GM23338 (cell line): Measurements from ENCODE around the gene RAD1. TPM values are rescaled to one million over a fixed set of nuclear protein-coding genes. Genes with fewer than 3 reads are reported as not detected.

Source experiments
- ATAC-seq: fragments of 200-7000 bp; cut with Tn5 transposase; 3 replicates; pipeline ENCODE4 v1.9.1; 2020
- DNase-seq: peaks from one replicate; pipeline ENCODE4 v3.0.0-alpha.2; 2015; ENCODE audit warnings: low spot score
- H2AFZ ChIP-seq: fragments of 200-600 bp; sonication (generic); 2 replicates; pipeline ENCODE4 v1.8.0; 2016; ENCODE audit warnings: antibody characterized with exemption, mild to moderate bottlenecking, moderate library complexity
- H3F3A ChIP-seq: fragments of 200-600 bp; sonication (generic); replicated peaks from 2 replicates; pipeline ENCODE4 v1.8.0; 2017; ENCODE audit warnings: antibody characterized with exemption, mixed run types, low read depth
- H3K27ac ChIP-seq: fragments of 200-600 bp; sonication (generic); 2 replicates; pipeline ENCODE4 v1.6.1; 2016; ENCODE audit warnings: low read depth
- H3K27me3 ChIP-seq: fragments of 200-600 bp; sonication (generic); 2 replicates; pipeline ENCODE4 v1.8.0; 2016; ENCODE audit warnings: mild to moderate bottlenecking, mixed run types, moderate library complexity; ENCODE audit not compliant: insufficient read depth
- H3K36me3 ChIP-seq: fragments of 200-600 bp; sonication (generic); 2 replicates; pipeline ENCODE4 v1.8.0; 2016; ENCODE audit warnings: mild to moderate bottlenecking; ENCODE audit not compliant: insufficient read depth
- H3K4me1 ChIP-seq: fragments of 200-600 bp; sonication (generic); 2 replicates; pipeline ENCODE4 v1.8.0; 2016; ENCODE audit warnings: mild to moderate bottlenecking, moderate library complexity; ENCODE audit not compliant: insufficient read depth
- H3K4me2 ChIP-seq: fragments of 200-600 bp; sonication (generic); 2 replicates; pipeline ENCODE4 v1.7.1; 2017; ENCODE audit warnings: mixed run types
- H3K4me3 ChIP-seq: fragments of 200-600 bp; sonication (generic); 2 replicates; pipeline ENCODE4 v1.6.1; 2016; ENCODE audit warnings: mixed run types
- H3K79me2 ChIP-seq: fragments of 200-600 bp; sonication (generic); replicated peaks from 2 replicates; pipeline ENCODE4 v1.8.0; 2017; ENCODE audit warnings: mild to moderate bottlenecking; ENCODE audit not compliant: insufficient read depth
- H3K9me2 ChIP-seq: fragments of 200-600 bp; sonication (generic); 2 replicates; pipeline ENCODE4 v1.8.0; 2017; ENCODE audit not compliant: insufficient read depth
- H4K20me1 ChIP-seq: fragments of 200-600 bp; sonication (generic); replicated peaks from 2 replicates; pipeline ENCODE4 v1.8.0; 2017; ENCODE audit warnings: mild to moderate bottlenecking; ENCODE audit not compliant: insufficient read depth
- H3K27ac Mint-ChIP-seq: 2 replicates; pipeline ENCODE4 v1.8.0; 2020; ENCODE audit warnings: inconsistent platforms, mild to moderate bottlenecking, moderate library complexity, mixed read lengths
- H3K27me3 Mint-ChIP-seq: 3 replicates; pipeline ENCODE4 v1.8.0; 2022; ENCODE audit warnings: low read depth, mild to moderate bottlenecking, moderate library complexity, mixed read lengths, inconsistent platforms; ENCODE audit not compliant: insufficient read depth, poor library complexity
- H3K36me3 Mint-ChIP-seq: 3 replicates; pipeline ENCODE4 v1.8.0; 2021; ENCODE audit warnings: low read depth, mild to moderate bottlenecking, inconsistent platforms, moderate library complexity, mixed read lengths
- H3K4me1 Mint-ChIP-seq: 3 replicates; pipeline ENCODE4 v1.8.0; 2020; ENCODE audit warnings: mild to moderate bottlenecking, inconsistent platforms, mixed read lengths
- H3K4me3 Mint-ChIP-seq: 3 replicates; pipeline ENCODE4 v1.8.0; 2021; ENCODE audit warnings: moderate library complexity, mild to moderate bottlenecking, inconsistent platforms, mixed read lengths
- H3K9me3 Mint-ChIP-seq: 3 replicates; pipeline ENCODE4 v1.8.0; 2020; ENCODE audit warnings: moderate library complexity, mild to moderate bottlenecking, inconsistent platforms, mixed read lengths
- CREB1 ChIP-seq: fragments of 250-450 bp; sonication (Bioruptor Pico); IDR thresholded peaks from 2 replicates; pipeline ENCODE4 v1.5.0; 2020; ENCODE audit warnings: low read depth, mild to moderate bottlenecking, moderate library complexity
- CTCF ChIP-seq, 2 experiments: fragments of 200-600 bp in 1 of 2; sonication (generic) in 1 of 2; conservative IDR thresholded peaks; 2 replicates each; pipeline versions ENCODE4 v1.5.1 to v1.6.1; 2016 to 2017; ENCODE audit warnings: antibody characterized with exemption in 2 of 2, low read depth in 2 of 2, mild to moderate bottlenecking in 2 of 2, moderate library complexity in 1 of 2
- ETS1 ChIP-seq: IDR thresholded peaks from 2 replicates; pipeline ENCODE4 v1.6.1; 2016; ENCODE audit warnings: antibody characterized with exemption
- EZH2 ChIP-seq: fragments of 200-600 bp; sonication (generic); IDR thresholded peaks from one replicate; pipeline ENCODE4 v1.8.0; 2017; ENCODE audit warnings: antibody characterized with exemption, mild to moderate bottlenecking, low read depth; ENCODE audit not compliant: unreplicated experiment
- EZH2phosphoT487 ChIP-seq: fragments of 200-600 bp; sonication (generic); IDR thresholded peaks from one replicate; pipeline ENCODE4 v1.8.1; 2018; ENCODE audit warnings: antibody characterized with exemption; ENCODE audit not compliant: unreplicated experiment
- JUNB ChIP-seq: IDR thresholded peaks from one replicate; pipeline ENCODE4 v1.6.1; 2016; ENCODE audit warnings: antibody characterized with exemption; ENCODE audit not compliant: unreplicated experiment
- NANOG ChIP-seq: IDR thresholded peaks from 2 replicates; pipeline ENCODE4 v1.6.1; 2016; ENCODE audit warnings: antibody characterized with exemption, borderline replicate concordance
- POLR2AphosphoS5 ChIP-seq: IDR thresholded peaks from 2 replicates; pipeline ENCODE4 v1.6.1; 2016; ENCODE audit warnings: antibody characterized with exemption, low read depth
- REST ChIP-seq: IDR thresholded peaks from one replicate; pipeline ENCODE4 v1.6.1; 2018; ENCODE audit warnings: antibody characterized with exemption; ENCODE audit not compliant: unreplicated experiment
- STAT1 ChIP-seq: IDR thresholded peaks from one replicate; pipeline ENCODE4 v1.6.1; 2016; ENCODE audit warnings: antibody characterized with exemption; ENCODE audit not compliant: unreplicated experiment
- ZNF114 ChIP-seq: fragments of 250-450 bp; sonication (Bioruptor Pico); IDR thresholded peaks from 2 replicates; pipeline ENCODE4 v1.5.0; 2020; ENCODE audit warnings: mild to moderate bottlenecking, moderate library complexity
- ZNF331 ChIP-seq: fragments of 250-450 bp; sonication (Bioruptor Pico); IDR thresholded peaks from 2 replicates; pipeline ENCODE4 v1.5.0; 2020; ENCODE audit warnings: low read depth, mild to moderate bottlenecking, moderate library complexity
- polyA plus RNA-seq: library from polyadenylated mRNA; unstranded; fragments of >200 nt; fragmentation: Nextera tagmentation; extraction: Ambion mirVana; gene quantifications from 2 replicates; pipeline ENCODE4 v1.2.1, GENCODE V29; 2016
- total RNA-seq: library from RNA; depleted of rRNA; stranded (reverse); fragments of >200 nt; shearing (Covaris generic); gene quantifications from 2 replicates; pipeline ENCODE4 v1.2.3, GENCODE V29; 2014

RAD1 gene
- total and polyA plus RNA-seq, 2 experiments from 2014 or later = 39.3 to 40.9 TPM

- peaks cover 27% of the 10 kb centered on the region for H3K36me3 Mint-ChIP-seq
- H3K9me3 Mint-ChIP-seq = no peaks in the 10 kb centered on the region
- no peak overlapping the region for H3K4me2 ChIP-seq
- peak overlapping the region; percentile 23; the same call in 1 of the 2 replicates for H3K27ac Mint-ChIP-seq
- H3K4me3 ChIP-seq = no peak overlapping the region
- no peaks in the 10 kb centered on the region for H4K20me1 ChIP-seq
- H3F3A ChIP-seq = peaks cover 2% of the 10 kb centered on the region; the same call in 1 of the 2 replicates
- DNase-seq = no peak
- H3K27ac ChIP-seq = no peak overlapping the region
- H3K27me3 ChIP-seq = no peaks in the 10 kb centered on the region
- peaks cover 11% of the 10 kb centered on the region; the same call in 1 of the 2 replicates for H3K36me3 ChIP-seq
- no peaks in the 10 kb centered on the region for H3K9me2 ChIP-seq
- peaks cover 12% of the 10 kb centered on the region; the same call in 2 of the 3 replicates for H3K4me1 Mint-ChIP-seq
- H2AFZ ChIP-seq = no peak overlapping the region
- H3K4me3 Mint-ChIP-seq = no peak overlapping the region
- peaks cover 3% of the 10 kb centered on the region for H3K27me3 Mint-ChIP-seq
- TF ChIP-seq STAT1 (no peak), ETS1 (no peak), EZH2 (no peak), ZNF114 (no peak), ZNF331 (CRISPR knock-in tag) (no peak), EZH2phosphoT487 (no peak), POLR2AphosphoS5 (no peak), CTCF (conservative IDR thresholded peaks at IDR 0.05; ENCODE audit: low read depth in 2 of 2) (no peak)
- H3K79me2 ChIP-seq = no peaks in the 10 kb centered on the region
- peaks cover 8% of the 10 kb centered on the region; the same call in 1 of the 2 replicates for H3K4me1 ChIP-seq
- no peak for ATAC-seq
These were observed 12.0 kb downstream of the RAD1 start for GRCh38 chr5:34903260-34903659.

- Histone ChIP-seq H3K9me2 (no peaks in the 10 kb centered on the region), H3K4me3 (no peak overlapping the region), H3K36me3 (peaks cover 11% of the 10 kb centered on the region; the same call in 1 of the 2 replicates), H3K27ac (no peak overlapping the region; the same call in 1 of the 2 replicates), H2AFZ (no peak overlapping the region), H3K27me3 (no peaks in the 10 kb centered on the region), H3K79me2 (no peaks in the 10 kb centered on the region), H3K4me2 (no peak overlapping the region), H3K4me1 (peaks cover 13% of the 10 kb centered on the region; the same call in 1 of the 2 replicates), H3F3A (0 out of 2 replicates have a peak, but pooled peaks cover 2% of the 10 kb centered on the region), H4K20me1 (no peaks in the 10 kb centered on the region)
- Mint-ChIP-seq H3K36me3 (peaks cover 20% of the 10 kb centered on the region), H3K4me3 (no peak overlapping the region), H3K27me3 (peaks cover 3% of the 10 kb centered on the region), H3K4me1 (peaks cover 17% of the 10 kb centered on the region; the same call in 2 of the 3 replicates), H3K27ac (no peak overlapping the region), H3K9me3 (no peaks in the 10 kb centered on the region)
- ATAC-seq = no peak
- DNase-seq = no peak
- TF ChIP-seq EZH2 = no peak
- TF ChIP-seq ZNF114 = no peak
- no peak for TF ChIP-seq POLR2AphosphoS5
- no peak for TF ChIP-seq JUNB
- TF ChIP-seq EZH2phosphoT487 = no peak
- no peak for TF ChIP-seq STAT1
- no peak for TF ChIP-seq CREB1 (CRISPR knock-in tag)
- TF ChIP-seq ETS1 = no peak
- TF ChIP-seq REST = no peak
- TF ChIP-seq NANOG = no peak
- TF ChIP-seq CTCF (conservative IDR thresholded peaks at IDR 0.05; ENCODE audit: low read depth in 2 of 2) = no peak
These were observed 14.7 kb downstream of the RAD1 start for GRCh38 chr5:34900652-34901051.
